Natural killer cell (primary cell): ENCODE data around the gene C11orf91. TPM values are rescaled to one million over a fixed set of nuclear protein-coding genes. Genes with fewer than 3 reads are reported as not detected.

Experiments
- ATAC-seq, 3 donors: fragments of 150-1000 bp in 2 of 3; fragments of 200-7000 bp in 1 of 3; cut with Tn5 transposase; 1 replicate in 1 of 3; 2 replicates in 2 of 3; pipeline ENCODE4 v1.10.0; 2021; ENCODE audit warnings: mild to moderate bottlenecking in 2 of 3, moderate library complexity in 2 of 3
- DNase-seq, 2 donors: peaks; one replicate each; pipeline versions ENCODE4 v3.0.0 to v3.0.0-alpha.2; 2013 to 2021; ENCODE audit warnings: mixed read lengths in 1 of 2
- H3K27ac ChIP-seq: one replicate; pipeline ENCODE4 v1.5.1; 2013; ENCODE audit warnings: mild to moderate bottlenecking, low read length
- H3K27me3 ChIP-seq: one replicate; pipeline ENCODE4 v1.6.1; 2013; ENCODE audit warnings: low read length; ENCODE audit not compliant: control insufficient read depth, insufficient read depth
- H3K36me3 ChIP-seq: one replicate; pipeline ENCODE4 v1.6.1; 2013; ENCODE audit warnings: low read length; ENCODE audit not compliant: control insufficient read depth, insufficient read depth
- H3K4me1 ChIP-seq: one replicate; pipeline ENCODE4 v1.6.1; 2013; ENCODE audit warnings: low read length; ENCODE audit not compliant: control insufficient read depth, insufficient read depth
- H3K4me3 ChIP-seq: one replicate; pipeline ENCODE4 v1.5.1; 2013; ENCODE audit warnings: low read length
- H3K9me3 ChIP-seq: one replicate; pipeline ENCODE4 v1.6.1; 2013; ENCODE audit warnings: low read length; ENCODE audit not compliant: control insufficient read depth, insufficient read depth
- H3K27ac Mint-ChIP-seq, 2 donors: one replicate each; pipeline ENCODE4 v1.8.0; 2022; ENCODE audit warnings: mild to moderate bottlenecking in 2 of 2, mixed read lengths in 2 of 2, moderate library complexity in 1 of 2
- H3K27me3 Mint-ChIP-seq, 2 donors: one replicate each; pipeline ENCODE4 v1.8.0; 2022; ENCODE audit warnings: low read depth in 2 of 2, mixed read lengths in 2 of 2
- H3K36me3 Mint-ChIP-seq: one replicate; pipeline ENCODE4 v1.8.0; 2022; ENCODE audit warnings: mixed read lengths
- H3K4me1 Mint-ChIP-seq, 2 donors: one replicate each; pipeline ENCODE4 v1.8.0; 2022; ENCODE audit warnings: mixed read lengths in 2 of 2
- H3K4me3 Mint-ChIP-seq: one replicate; pipeline ENCODE4 v1.8.0; 2022; ENCODE audit warnings: mild to moderate bottlenecking, moderate library complexity, mixed read lengths
- H3K9me3 Mint-ChIP-seq, 2 donors: one replicate each; pipeline ENCODE4 v1.8.0; 2022; ENCODE audit warnings: mixed read lengths in 2 of 2
- CTCF ChIP-seq: fragments of 200-600 bp; IDR thresholded peaks from one replicate; pipeline ENCODE4 v1.8.0; 2022; ENCODE audit warnings: antibody characterized with exemption
- whole genome bisulfite sequencing: methylation state at CpG from one replicate; pipeline ENCODE4 v1.1.7; 2013; ENCODE audit warnings: missing lambda C conversion rate; ENCODE audit not compliant: insufficient coverage; 5-methylcytosine and 5-hydroxymethylcytosine counted together
- intact Hi-C: fragments of 100-400 bp; cut with micrococcal nuclease; formaldehyde crosslinking; loops from one replicate; pipeline ENCODE4 v1.14.2; 2022
- total RNA-seq, 4 donors: library from RNA; stranded (reverse); fragments of 120-200 nt in 1 of 4; gene quantifications; one replicate each; pipeline versions ENCODE4 v1.2.3 to v1.2.4, GENCODE V29; 2013 to 2022

Gene C11orf91
- total RNA-seq, 3 donors from 2014 or later (not counting 1 experiment from before 2014, with no cell fraction given) = not detected

- H3K4me1 Mint-ChIP-seq = peaks cover 0 to 8% of the 10 kb centered on the region in 2 donors
- Histone ChIP-seq H3K4me3 (no peak overlapping the region), H3K9me3 (no peaks in the 10 kb centered on the region), H3K36me3 (no peaks in the 10 kb centered on the region), H3K27ac (no peak overlapping the region), H3K27me3 (no peaks in the 10 kb centered on the region), H3K4me1 (no peaks in the 10 kb centered on the region)
- H3K36me3 Mint-ChIP-seq = no peaks in the 10 kb centered on the region
- DNase-seq (no peak), ATAC-seq (no peak)
- no peak for TF ChIP-seq CTCF
- no peak overlapping the region for H3K4me3 Mint-ChIP-seq
- intact Hi-C loops = no loop called here
- H3K27ac Mint-ChIP-seq = no peak overlapping the region
- 93% methylated on average over 4 of the region's 5 CpGs for WGBS
- H3K9me3 Mint-ChIP-seq = no peaks in the 10 kb centered on the region
- peaks cover 13 to 50% of the 10 kb centered on the region in 2 donors for H3K27me3 Mint-ChIP-seq
Observed at GRCh38 chr11:33669598-33670249, 30.9 kb downstream of the C11orf91 start.

- Mint-ChIP-seq H3K27ac (no peak overlapping the region), H3K4me1 (peaks cover 0 to 8% of the 10 kb centered on the region in 2 donors), H3K4me3 (no peak overlapping the region), H3K9me3 (no peaks in the 10 kb centered on the region), H3K27me3 (peaks cover 13 to 56% of the 10 kb centered on the region in 2 donors), H3K36me3 (no peaks in the 10 kb centered on the region)
- no peak overlapping the region for H3K27ac ChIP-seq
- TF ChIP-seq CTCF = no peak
- H3K4me3 ChIP-seq = no peak overlapping the region
- ATAC-seq (no peak), DNase-seq (no peak)
- no peaks in the 10 kb centered on the region for H3K27me3 ChIP-seq
- intact Hi-C loops = no loop called here
- H3K4me1 ChIP-seq = no peaks in the 10 kb centered on the region
- H3K9me3 ChIP-seq = no peaks in the 10 kb centered on the region
- WGBS = 88% methylated on average over 6 of the region's 6 CpGs
- H3K36me3 ChIP-seq = no peaks in the 10 kb centered on the region
Observed at GRCh38 chr11:33668951-33669596, 31.6 kb downstream of the C11orf91 start.

GRCh38 chr11:33668468-33668825 is 32.2 kb downstream of the C11orf91 start:
- Mint-ChIP-seq H3K4me3 (no peak overlapping the region), H3K36me3 (no peaks in the 10 kb centered on the region), H3K9me3 (no peaks in the 10 kb centered on the region), H3K27ac (no peak overlapping the region), H3K27me3 (peaks cover 9 to 52% of the 10 kb centered on the region in 2 donors), H3K4me1 (peaks cover 0 to 8% of the 10 kb centered on the region in 2 donors)
- Histone ChIP-seq H3K27ac (no peak overlapping the region), H3K9me3 (no peaks in the 10 kb centered on the region), H3K36me3 (no peaks in the 10 kb centered on the region), H3K4me1 (no peaks in the 10 kb centered on the region), H3K27me3 (no peaks in the 10 kb centered on the region), H3K4me3 (no peak overlapping the region)
- ATAC-seq (no peak), DNase-seq (no peak)
- WGBS = 94% methylated on average over 6 of the region's 6 CpGs
- intact Hi-C loops = no loop called here
- no peak for TF ChIP-seq CTCF
